ENCODE data around the gene GNRH2.
A peak's percentile ranks its signal among the peaks of the same experiment; 100 is the strongest.

Gene GNRH2

DNA sequence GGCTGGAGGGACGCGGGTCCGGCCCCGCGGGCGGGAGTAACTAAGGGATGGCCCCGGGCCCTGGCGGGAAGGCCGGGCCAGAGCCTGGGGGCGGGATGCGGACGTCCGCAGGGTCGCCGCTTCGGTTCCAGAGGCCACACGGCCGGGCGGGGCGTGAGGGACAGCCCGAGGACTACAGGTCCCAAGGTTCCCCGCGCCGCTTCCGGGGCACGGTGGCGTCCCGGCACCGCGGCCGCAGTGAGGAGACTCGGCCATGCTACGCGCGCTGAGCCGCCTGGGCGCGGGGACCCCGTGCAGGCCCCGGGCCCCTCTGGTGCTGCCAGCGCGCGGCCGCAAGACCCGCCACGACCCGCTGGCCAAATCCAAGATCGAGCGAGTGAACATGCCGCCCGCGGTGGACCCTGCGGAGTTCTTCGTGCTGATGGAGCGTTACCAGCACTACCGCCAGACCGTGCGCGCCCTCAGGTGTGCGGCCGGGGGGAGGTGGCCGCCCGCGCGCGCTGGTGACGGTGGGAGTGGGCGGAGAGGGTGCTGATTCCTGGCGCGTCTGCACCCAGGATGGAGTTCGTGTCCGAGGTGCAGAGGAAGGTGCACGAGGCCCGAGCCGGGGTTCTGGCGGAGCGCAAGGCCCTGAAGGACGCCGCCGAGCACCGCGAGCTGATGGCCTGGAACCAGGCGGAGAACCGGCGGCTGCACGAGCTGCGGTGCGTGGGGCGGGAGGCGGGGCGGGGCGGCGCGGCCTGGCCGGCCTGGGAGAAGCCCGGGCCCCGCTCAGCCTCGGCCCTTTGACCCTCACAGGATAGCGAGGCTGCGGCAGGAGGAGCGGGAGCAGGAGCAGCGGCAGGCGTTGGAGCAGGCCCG, 2.6 kb downstream of the GNRH2 start, which contains the start of gene MRPS26:
Gene MRPS26 (plus strand): TSS at position 237 of the 861 bp plus-strand sequence. CDS start 17 bp downstream, at position 254.
- POLR2A ChIA-PET, result interaction anchor here (0.9 to 1.8 kb wide), 4 partner anchors 38 to 382 kb away, joined by 3 to 5 read pairs (median 3); partner anchors contain the start of genes FASTKD5, IDH3B and UBOX5
- TF ChIP-seq SP1 (IDR thresholded peaks at IDR 0.05), result no peak
- peak; percentile 2; the same call in 1 of the 2 replicates for TF ChIP-seq FOXM1 (IDR thresholded peaks at IDR 0.05; ENCODE audit: borderline replicate concordance)
- TF ChIP-seq L3MBTL2 (conservative IDR thresholded peaks at IDR 0.05), result peak; percentile 83
- peak; percentile 47; the same call in 1 of the 2 replicates for TF ChIP-seq ELF4 (IDR thresholded peaks at IDR 0.05)
- no peak for TF ChIP-seq FOXA1 (IDR thresholded peaks at IDR 0.05)
- no peak for TF ChIP-seq TARDBP (IDR thresholded peaks at IDR 0.05)
- no peak for TF ChIP-seq CTBP1 (IDR thresholded peaks at IDR 0.05; ENCODE audit: borderline replicate concordance)
- TF ChIP-seq ARNT (IDR thresholded peaks at IDR 0.05), result no peak
- TF ChIP-seq SUZ12 (IDR thresholded peaks at IDR 0.05), result no peak
- no peak for TF ChIP-seq NFRKB (IDR thresholded peaks at IDR 0.05)
- no peak for TF ChIP-seq ZNF384 (IDR thresholded peaks at IDR 0.05)
- no peak for TF ChIP-seq LEF1 (IDR thresholded peaks at IDR 0.05; ENCODE audit: borderline replicate concordance)
- no peak for TF ChIP-seq HDGF (IDR thresholded peaks at IDR 0.05; ENCODE audit: borderline replicate concordance)
- TF ChIP-seq BHLHE40 (IDR thresholded peaks at IDR 0.05; ENCODE audit: borderline replicate concordance), result no peak
- TF ChIP-seq FOXK2 (IDR thresholded peaks at IDR 0.05), result no peak
- TF ChIP-seq, protein P1, sequence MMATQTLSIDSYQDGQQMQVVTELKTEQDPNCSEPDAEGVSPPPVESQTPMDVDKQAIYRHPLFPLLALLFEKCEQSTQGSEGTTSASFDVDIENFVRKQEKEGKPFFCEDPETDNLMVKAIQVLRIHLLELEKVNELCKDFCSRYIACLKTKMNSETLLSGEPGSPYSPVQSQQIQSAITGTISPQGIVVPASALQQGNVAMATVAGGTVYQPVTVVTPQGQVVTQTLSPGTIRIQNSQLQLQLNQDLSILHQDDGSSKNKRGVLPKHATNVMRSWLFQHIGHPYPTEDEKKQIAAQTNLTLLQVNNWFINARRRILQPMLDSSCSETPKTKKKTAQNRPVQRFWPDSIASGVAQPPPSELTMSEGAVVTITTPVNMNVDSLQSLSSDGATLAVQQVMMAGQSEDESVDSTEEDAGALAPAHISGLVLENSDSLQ (IDR thresholded peaks at IDR 0.05), result peak; percentile 67
- CTCF ChIA-PET, result no interaction called here
- peak; percentile 90 for DNase-seq (ENCODE audit: extremely low spot score)

DNA sequence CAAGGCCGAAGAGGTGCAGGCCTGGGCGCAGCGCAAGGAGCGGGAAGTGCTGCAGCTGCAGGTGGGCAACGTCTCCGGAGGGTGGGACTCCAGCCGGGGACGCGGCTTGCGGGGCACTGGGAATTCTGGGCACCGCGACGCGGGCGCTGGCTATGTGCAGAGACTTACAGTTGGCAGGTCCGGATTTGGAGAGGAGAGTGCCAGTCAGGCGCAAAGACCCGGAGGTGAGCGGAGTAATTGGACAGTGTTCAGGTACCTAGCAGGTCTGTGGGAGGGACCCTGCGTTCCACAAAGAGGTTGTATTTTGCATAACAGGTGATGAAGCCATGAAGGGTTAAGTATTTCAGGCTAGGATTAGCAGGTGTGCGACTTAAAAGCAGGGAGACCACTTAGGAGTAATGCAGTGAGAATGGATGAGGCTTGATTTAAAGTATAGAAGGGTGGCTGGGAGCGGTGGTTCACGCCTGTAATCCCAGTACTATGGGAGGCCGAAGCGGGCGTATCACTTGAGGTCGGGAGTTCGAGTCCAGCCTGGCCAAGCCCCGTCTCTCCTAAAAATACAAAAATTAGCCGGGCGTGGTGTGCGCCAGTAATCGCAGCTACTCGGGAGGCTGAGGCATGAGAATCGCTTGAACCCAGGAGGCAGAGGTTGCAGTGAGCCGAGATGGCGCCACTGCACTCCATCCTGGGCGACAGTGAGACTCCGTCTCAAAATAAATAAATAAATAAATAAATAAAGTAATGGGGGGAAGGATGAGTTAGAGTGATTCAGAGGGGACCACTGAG, 3.4 kb downstream of the GNRH2 start:
- ChIA-PET CTCF (no interaction called here), POLR2A (no interaction called here)
- DNase-seq (ENCODE audit: extremely low spot score), result peak; percentile 15
- TF ChIP-seq FOXM1 (IDR thresholded peaks at IDR 0.05; ENCODE audit: borderline replicate concordance) (no peak), ELF4 (IDR thresholded peaks at IDR 0.05) (no peak), BHLHE40 (IDR thresholded peaks at IDR 0.05; ENCODE audit: borderline replicate concordance) (no peak), TARDBP (IDR thresholded peaks at IDR 0.05) (no peak), FOXK2 (IDR thresholded peaks at IDR 0.05) (no peak), SP1 (IDR thresholded peaks at IDR 0.05) (no peak), CTBP1 (IDR thresholded peaks at IDR 0.05; ENCODE audit: borderline replicate concordance) (no peak), L3MBTL2 (conservative IDR thresholded peaks at IDR 0.05) (no peak), HDGF (IDR thresholded peaks at IDR 0.05; ENCODE audit: borderline replicate concordance) (no peak), NFRKB (IDR thresholded peaks at IDR 0.05) (no peak), SUZ12 (IDR thresholded peaks at IDR 0.05) (no peak), ZNF384 (IDR thresholded peaks at IDR 0.05) (no peak), ARNT (IDR thresholded peaks at IDR 0.05) (no peak), FOXA1 (IDR thresholded peaks at IDR 0.05) (no peak), LEF1 (IDR thresholded peaks at IDR 0.05; ENCODE audit: borderline replicate concordance) (no peak)
- TF ChIP-seq, protein P1 (IDR thresholded peaks at IDR 0.05), result no peak; the same call in 1 of the 2 replicates

DNA sequence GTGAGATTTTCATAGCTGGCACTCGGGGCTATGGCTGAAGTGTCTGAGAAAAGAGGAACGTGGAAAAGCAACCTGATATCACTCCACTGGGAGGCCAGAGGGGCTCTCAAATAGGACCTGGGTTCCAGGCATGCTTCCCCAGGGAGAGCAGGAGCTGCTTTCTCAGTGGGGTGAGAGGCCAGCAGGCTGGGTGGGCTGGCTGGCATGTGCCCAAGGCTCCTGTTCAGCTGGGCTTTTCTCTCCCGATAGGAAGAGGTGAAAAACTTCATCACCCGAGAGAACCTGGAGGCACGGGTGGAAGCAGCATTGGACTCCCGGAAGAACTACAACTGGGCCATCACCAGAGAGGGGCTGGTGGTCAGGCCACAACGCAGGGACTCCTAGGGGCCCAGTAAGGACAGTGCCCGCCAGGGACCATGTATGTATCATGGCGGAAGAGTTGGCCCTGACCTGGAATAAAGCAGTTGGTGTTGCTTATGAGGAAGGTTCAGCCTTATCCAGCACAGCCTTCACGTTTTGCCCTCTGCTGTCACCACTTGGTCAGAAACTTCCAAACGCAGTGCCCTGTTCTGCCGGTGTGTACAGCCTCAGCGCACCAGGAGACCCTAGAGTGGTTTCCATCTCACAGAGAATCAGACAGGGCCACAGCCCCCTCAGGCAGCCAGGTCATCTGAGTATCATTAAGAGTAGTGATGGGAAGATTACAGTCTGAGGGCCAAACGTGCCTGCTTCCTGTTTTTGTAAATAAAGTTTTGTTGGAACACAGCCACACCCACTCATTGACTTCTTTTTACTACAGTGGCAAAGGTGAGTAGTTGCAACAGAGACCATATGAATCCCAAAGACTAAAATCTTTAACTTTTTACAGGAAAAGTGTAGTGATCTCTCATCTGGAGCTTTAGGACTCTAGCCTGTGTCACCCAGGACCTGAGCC, 4.3 kb downstream of the GNRH2 start:
- no peak for DNase-seq (ENCODE audit: extremely low spot score)
- ChIA-PET CTCF (no interaction called here), POLR2A (no interaction called here)
- TF ChIP-seq ELF4 (IDR thresholded peaks at IDR 0.05) (no peak), NFRKB (IDR thresholded peaks at IDR 0.05) (no peak), LEF1 (IDR thresholded peaks at IDR 0.05; ENCODE audit: borderline replicate concordance) (no peak), HDGF (IDR thresholded peaks at IDR 0.05; ENCODE audit: borderline replicate concordance) (no peak), FOXM1 (IDR thresholded peaks at IDR 0.05; ENCODE audit: borderline replicate concordance) (no peak), CTBP1 (IDR thresholded peaks at IDR 0.05; ENCODE audit: borderline replicate concordance) (no peak), FOXA1 (IDR thresholded peaks at IDR 0.05) (no peak), BHLHE40 (IDR thresholded peaks at IDR 0.05; ENCODE audit: borderline replicate concordance) (no peak), SUZ12 (IDR thresholded peaks at IDR 0.05) (no peak), FOXK2 (IDR thresholded peaks at IDR 0.05) (no peak), ARNT (IDR thresholded peaks at IDR 0.05) (no peak), ZNF384 (IDR thresholded peaks at IDR 0.05) (no peak), L3MBTL2 (conservative IDR thresholded peaks at IDR 0.05) (no peak), TARDBP (IDR thresholded peaks at IDR 0.05) (no peak), SP1 (IDR thresholded peaks at IDR 0.05) (no peak)
- TF ChIP-seq, protein P1 (IDR thresholded peaks at IDR 0.05), result no peak

- POLR2A ChIA-PET, result no interaction called here
- TF ChIP-seq TARDBP (IDR thresholded peaks at IDR 0.05), result no peak
- no peak for TF ChIP-seq SUZ12 (IDR thresholded peaks at IDR 0.05)
- no peak for TF ChIP-seq ARNT (IDR thresholded peaks at IDR 0.05)
- TF ChIP-seq FOXM1 (IDR thresholded peaks at IDR 0.05; ENCODE audit: borderline replicate concordance), result no peak
- no peak for TF ChIP-seq BHLHE40 (IDR thresholded peaks at IDR 0.05; ENCODE audit: borderline replicate concordance)
- TF ChIP-seq LEF1 (IDR thresholded peaks at IDR 0.05; ENCODE audit: borderline replicate concordance), result no peak
- TF ChIP-seq L3MBTL2 (conservative IDR thresholded peaks at IDR 0.05), result no peak
- TF ChIP-seq NFRKB (IDR thresholded peaks at IDR 0.05), result no peak
- no peak for TF ChIP-seq ZNF384 (IDR thresholded peaks at IDR 0.05)
- TF ChIP-seq, protein P1 (IDR thresholded peaks at IDR 0.05), result no peak
- TF ChIP-seq HDGF (IDR thresholded peaks at IDR 0.05; ENCODE audit: borderline replicate concordance), result no peak
- TF ChIP-seq SP1 (IDR thresholded peaks at IDR 0.05), result no peak
- no peak for TF ChIP-seq FOXK2 (IDR thresholded peaks at IDR 0.05)
- no peak for TF ChIP-seq ELF4 (IDR thresholded peaks at IDR 0.05)
- TF ChIP-seq FOXA1 (IDR thresholded peaks at IDR 0.05), result no peak
- DNase-seq (ENCODE audit: extremely low spot score), result no peak
- CTCF ChIA-PET, result no interaction called here
Measured at GRCh38 chr20:3051385-3052019, 8.1 kb downstream of the GNRH2 start.
